Endothelial cell of umbilical vein (primary cell): ENCODE data around the gene FABP7. TPM values are rescaled to one million over a fixed set of nuclear protein-coding genes. Genes with fewer than 3 reads are reported as not detected.

Source experiments
- BruUV-seq: library from RNA; stranded (reverse); fragments of 400-500 nt; replicated peaks from 2 replicates; lab custom pipeline; 2021; lab: Mats Ljungman, UMichigan
- CTCF ChIA-PET: fragments of 300-600, 350-600 bp; sonication (Branson Sonifier 250); formaldehyde crosslinking; loops from one replicate; lab custom pipeline; 2021; ENCODE audit warnings: antibody characterized with exemption, inconsistent platforms; lab: Charles Lee
- POLR2A ChIA-PET: fragments of 300-600, 350-600 bp; sonication (Branson Sonifier 250); formaldehyde crosslinking; loops from one replicate; lab custom pipeline; 2021; ENCODE audit warnings: antibody characterized with exemption, inconsistent platforms; lab: Charles Lee
- DNase-seq: peaks from one replicate; pipeline ENCODE4 v3.0.0-alpha.2; 2011; ENCODE audit warnings: low read depth, low spot score
- FAIRE-seq: peaks from 2 replicates; lab custom pipeline; 2011; peaks lifted over from hg19 to GRCh38; lab: Jason Lieb, UNC
- H2AFZ ChIP-seq: 2 replicates; pipeline ENCODE4 v1.6.0; 2012; ENCODE audit warnings: low read depth, low read length, control low read depth, inconsistent platforms
- H3K27ac ChIP-seq: 2 replicates; pipeline ENCODE4 v1.5.1; 2011; ENCODE audit warnings: low read depth, mild to moderate bottlenecking, control low read depth, low read length, moderate library complexity; ENCODE audit not compliant: insufficient read depth
- H3K27me3 ChIP-seq, 2 experiments: 2 replicates each; pipeline versions ENCODE4 v1.6.0 to v1.6.1; 2011; ENCODE audit warnings: low read length in 2 of 2, mixed read lengths in 1 of 2; ENCODE audit not compliant: control insufficient read depth in 2 of 2, insufficient read depth in 2 of 2
- H3K36me3 ChIP-seq, 2 experiments: 2 replicates in 1 of 2; 3 replicates in 1 of 2; pipeline ENCODE4 v1.5.1; 2011; ENCODE audit warnings: low read length in 2 of 2, mild to moderate bottlenecking in 1 of 2, moderate library complexity in 1 of 2; ENCODE audit not compliant: control insufficient read depth in 2 of 2, insufficient read depth in 2 of 2; ENCODE audit errors: extremely low read depth in 1 of 2
- H3K4me1 ChIP-seq: 3 replicates; pipeline ENCODE4 v1.5.1; 2011; ENCODE audit warnings: mild to moderate bottlenecking, low read length; ENCODE audit not compliant: control insufficient read depth, insufficient read depth; ENCODE audit errors: extremely low read depth
- H3K4me2 ChIP-seq: 2 replicates; pipeline ENCODE4 v1.6.1; 2011; ENCODE audit warnings: low read length, control low read depth, mixed read lengths; ENCODE audit not compliant: insufficient read depth
- H3K4me3 ChIP-seq, 3 experiments: fragments of 200-600 bp in 1 of 3; sonication (generic), shearing (Covaris generic) in 1 of 3; replicated peaks in 1 of 3; 2 replicates each; pipeline ENCODE4 v1.5.1; 2011 to 2016; ENCODE audit warnings: control low read depth in 3 of 3, low read length in 3 of 3, mild to moderate bottlenecking in 2 of 3, inconsistent platforms in 1 of 3, low read depth in 1 of 3, moderate library complexity in 1 of 3; ENCODE audit not compliant: insufficient read depth in 1 of 3
- H3K79me2 ChIP-seq: 2 replicates; pipeline ENCODE4 v1.6.0; 2012; ENCODE audit warnings: low read length, inconsistent platforms; ENCODE audit not compliant: control insufficient read depth, insufficient read depth
- H3K9ac ChIP-seq: replicated peaks from 2 replicates; pipeline ENCODE3; 2011; ENCODE audit warnings: low read length, control low read depth; ENCODE audit not compliant: insufficient read depth; ENCODE audit errors: extremely low read depth
- H3K9me1 ChIP-seq: replicated peaks from 3 replicates; pipeline ENCODE4 v1.6.0; 2011; ENCODE audit warnings: mild to moderate bottlenecking, low read length; ENCODE audit not compliant: control insufficient read depth, insufficient read depth; ENCODE audit errors: extremely low read depth
- H3K9me3 ChIP-seq: replicated peaks from 2 replicates; pipeline ENCODE4 v1.5.1; 2012; ENCODE audit warnings: low read length, inconsistent platforms; ENCODE audit not compliant: control insufficient read depth, insufficient read depth
- H4K20me1 ChIP-seq: replicated peaks from 2 replicates; pipeline ENCODE3; 2011; ENCODE audit warnings: mild to moderate bottlenecking, low read length; ENCODE audit not compliant: control insufficient read depth, insufficient read depth; ENCODE audit errors: extremely low read depth
- EZH2 ChIP-seq: IDR thresholded peaks from 2 replicates; pipeline ENCODE4 v1.6.1; 2012; ENCODE audit warnings: borderline replicate concordance, low read depth, mild to moderate bottlenecking, moderate library complexity, low read length, inconsistent platforms; ENCODE audit not compliant: severe bottlenecking
- FOS ChIP-seq: IDR thresholded peaks from 2 replicates; pipeline ENCODE4 v1.6.1; 2011; ENCODE audit warnings: mild to moderate bottlenecking, low read length, moderate library complexity, borderline replicate concordance; ENCODE audit not compliant: insufficient read depth
- GATA2 ChIP-seq: IDR thresholded peaks from 2 replicates; pipeline ENCODE4 v1.7.0; 2011; ENCODE audit warnings: low read depth, mild to moderate bottlenecking, moderate library complexity, mixed read lengths, low read length; ENCODE audit not compliant: insufficient read length, insufficient read depth
- JUN ChIP-seq: IDR thresholded peaks from 2 replicates; pipeline ENCODE4 v1.6.1; 2011; ENCODE audit warnings: borderline replicate concordance, low read depth; ENCODE audit not compliant: insufficient read length, insufficient read depth
- POLR2AphosphoS5 ChIP-seq: IDR thresholded peaks from 2 replicates; pipeline ENCODE4 v1.6.1; 2012; ENCODE audit warnings: low read depth, mild to moderate bottlenecking, control low read depth, low read length, moderate library complexity; ENCODE audit not compliant: insufficient read depth
- dilution Hi-C: fragments of 300-500 bp; cut with MboI; formaldehyde crosslinking; loops from one replicate; pipeline ENCODE4 v1.15.0; 2019; ENCODE audit warnings: low sequenced_read_pairs; ENCODE audit not compliant: extremely low pct_ligation_motif_present
- intact Hi-C: fragments of 100-400 bp; cut with micrococcal nuclease; formaldehyde crosslinking; loops from one replicate; pipeline ENCODE4 v1.10.0; 2022
- polyA plus RNA-seq, 4 experiments: library from polyadenylated mRNA; depleted of rRNA in 3 of 4; stranded (reverse) in 3 of 4; unstranded in 1 of 4; fragments of >200 nt; gene quantifications; 2 replicates each; pipeline versions ENCODE4 v1.2.1 to v1.2.3, GENCODE V29; 2011 to 2012; ENCODE audit warnings: missing spikeins in 1 of 4
- total RNA-seq: library from RNA; stranded (reverse); gene quantifications from 2 replicates; pipeline ENCODE4 v1.2.3, GENCODE V29; 2021
- TF ChIP-seq, protein P1 (sequence below): IDR thresholded peaks from 2 replicates; pipeline ENCODE4 v1.6.1; 2011; ENCODE audit not compliant: insufficient read depth, insufficient read length
- TF ChIP-seq, protein P2 (sequence below), 2 donors: IDR thresholded peaks; 1 replicate in 1 of 2; 2 replicates in 1 of 2; pipeline ENCODE4 v1.5.1; 2011; ENCODE audit warnings: low read length in 2 of 2, mild to moderate bottlenecking in 2 of 2, moderate library complexity in 2 of 2, control low read depth in 1 of 2, inconsistent platforms in 1 of 2, low read depth in 1 of 2; ENCODE audit not compliant: insufficient read depth in 1 of 2; ENCODE audit errors: extremely low read depth in 1 of 2

The FABP7 gene
- total and polyA plus RNA-seq, 2 donors (not counting 3 experiments of a cell fraction or from before 2014, with no cell fraction given): not detected

- intact Hi-C loops: no loop called here
- POLR2A ChIA-PET: no interaction called here
- Histone ChIP-seq H3K36me3 (no peaks in the 10 kb centered on the region), H2AFZ (no peak overlapping the region), H3K27ac (no peak overlapping the region), H3K27me3 (no peaks in the 10 kb centered on the region), H4K20me1 (no peaks in the 10 kb centered on the region), H3K9me3 (no peaks in the 10 kb centered on the region), H3K9me1 (no peaks in the 10 kb centered on the region), H3K9ac (no peak overlapping the region), H3K4me3 (no peak overlapping the region), H3K4me2 (no peak overlapping the region), H3K79me2 (no peaks in the 10 kb centered on the region), H3K4me1 (no peaks in the 10 kb centered on the region)
- DNase-seq: no peak
- dilution Hi-C loops: no loop called here
- BruUV-seq: no TSS peak
- FAIRE-seq: no peak
- CTCF ChIA-PET: interaction anchor here (1.4 kb wide), 1 partner anchor 29 kb away, joined by 6 read pairs; the partner anchor contains the start of gene SMPDL3A
- TF ChIP-seq, protein P1, sequence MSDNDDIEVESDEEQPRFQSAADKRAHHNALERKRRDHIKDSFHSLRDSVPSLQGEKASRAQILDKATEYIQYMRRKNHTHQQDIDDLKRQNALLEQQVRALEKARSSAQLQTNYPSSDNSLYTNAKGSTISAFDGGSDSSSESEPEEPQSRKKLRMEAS: no peak
- TF ChIP-seq POLR2AphosphoS5 (no peak), EZH2 (no peak), JUN (no peak), FOS (no peak), GATA2 (no peak)
Measured at GRCh38 chr6:122818866-122819265, 39.4 kb downstream of the FABP7 start.

DNA sequence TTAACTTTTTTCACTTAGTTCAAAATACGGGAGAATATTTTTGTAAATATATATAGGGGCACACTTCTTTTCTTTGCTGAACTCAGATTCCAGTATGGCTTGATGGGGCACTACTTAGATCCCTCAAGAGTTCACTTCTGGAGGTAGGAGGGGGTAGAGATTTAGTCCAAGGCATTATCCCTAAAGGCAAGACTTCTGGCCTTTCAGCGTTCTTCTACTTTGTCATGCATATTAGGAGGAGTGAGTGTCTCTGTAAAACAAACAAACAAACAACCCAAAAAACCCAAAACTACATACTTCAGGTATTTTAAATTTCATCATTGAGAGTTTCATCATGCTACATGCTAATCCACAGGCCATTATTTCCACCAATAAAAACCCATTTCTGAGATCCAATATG lies 41.6 kb downstream of the FABP7 start:
- no peaks in the 10 kb centered on the region for H3K4me1 ChIP-seq
- no TSS peak for BruUV-seq
- no peak for TF ChIP-seq GATA2
- TF ChIP-seq, protein P1: no peak
- TF ChIP-seq, protein P2, sequence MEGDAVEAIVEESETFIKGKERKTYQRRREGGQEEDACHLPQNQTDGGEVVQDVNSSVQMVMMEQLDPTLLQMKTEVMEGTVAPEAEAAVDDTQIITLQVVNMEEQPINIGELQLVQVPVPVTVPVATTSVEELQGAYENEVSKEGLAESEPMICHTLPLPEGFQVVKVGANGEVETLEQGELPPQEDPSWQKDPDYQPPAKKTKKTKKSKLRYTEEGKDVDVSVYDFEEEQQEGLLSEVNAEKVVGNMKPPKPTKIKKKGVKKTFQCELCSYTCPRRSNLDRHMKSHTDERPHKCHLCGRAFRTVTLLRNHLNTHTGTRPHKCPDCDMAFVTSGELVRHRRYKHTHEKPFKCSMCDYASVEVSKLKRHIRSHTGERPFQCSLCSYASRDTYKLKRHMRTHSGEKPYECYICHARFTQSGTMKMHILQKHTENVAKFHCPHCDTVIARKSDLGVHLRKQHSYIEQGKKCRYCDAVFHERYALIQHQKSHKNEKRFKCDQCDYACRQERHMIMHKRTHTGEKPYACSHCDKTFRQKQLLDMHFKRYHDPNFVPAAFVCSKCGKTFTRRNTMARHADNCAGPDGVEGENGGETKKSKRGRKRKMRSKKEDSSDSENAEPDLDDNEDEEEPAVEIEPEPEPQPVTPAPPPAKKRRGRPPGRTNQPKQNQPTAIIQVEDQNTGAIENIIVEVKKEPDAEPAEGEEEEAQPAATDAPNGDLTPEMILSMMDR (IDR thresholded peaks at IDR 0.05; ENCODE audit: extremely low read depth in 1 of 2, insufficient read depth in 1 of 2, low read depth in 1 of 2, low read length in 2 of 2): no peak

More for the DNA sequence above, 41.6 kb downstream of the FABP7 start:
- no peak overlapping the region for H3K4me2 ChIP-seq
- ChIA-PET CTCF (no interaction called here), POLR2A (no interaction called here)
- H3K36me3 ChIP-seq: no peaks in the 10 kb centered on the region
- intact Hi-C loops (no loop called here), dilution Hi-C loops (no loop called here)
- no peaks in the 10 kb centered on the region for H3K79me2 ChIP-seq
- no peaks in the 10 kb centered on the region for H3K9me1 ChIP-seq
- H3K9ac ChIP-seq: no peak overlapping the region
- no peak overlapping the region for H3K27ac ChIP-seq
- FAIRE-seq (no peak), DNase-seq (no peak)
- H2AFZ ChIP-seq: no peak overlapping the region
- H3K9me3 ChIP-seq: no peaks in the 10 kb centered on the region
- no peaks in the 10 kb centered on the region for H4K20me1 ChIP-seq
- no peak overlapping the region for H3K4me3 ChIP-seq
- H3K27me3 ChIP-seq: no peaks in the 10 kb centered on the region
